A549 (cell line): ENCODE results near the gene GALP. TPM values are rescaled to one million over a fixed set of nuclear protein-coding genes. Genes with fewer than 3 reads are reported as not detected.

ENCODE experiments used
- ATAC-seq, 2 experiments: fragments of 200-7000 bp in 1 of 2; fragments of >200 bp in 1 of 2; cut with Nextera tagmentation in 1 of 2; cut with Tn5 transposase in 1 of 2; 3 replicates each; pipeline versions ENCODE4 v1.8.0 to v1.9.1; 2018 to 2020; ENCODE audit warnings: mild to moderate bottlenecking in 1 of 2, moderate library complexity in 1 of 2
- CTCF ChIA-PET: fragments of 300-600 bp; sonication (Branson Sonifier 250); formaldehyde crosslinking; extraction: SDS; loops from one replicate; lab custom pipeline; 2021; ENCODE audit warnings: antibody characterized with exemption, inconsistent platforms; lab: Yijun Ruan, JAX
- POLR2A ChIA-PET: fragments of 350-600 bp; formaldehyde crosslinking; extraction: SDS; loops from one replicate; lab custom pipeline; 2021; ENCODE audit warnings: antibody characterized with exemption, inconsistent platforms; lab: Yijun Ruan, JAX
- DNase-seq, 2 experiments: peaks; one replicate each; pipeline versions ENCODE4 v3.0.0 to v3.0.0-alpha.2; 2011 to 2016; ENCODE audit warnings: low read depth in 1 of 2, low spot score in 1 of 2
- FAIRE-seq: peaks from 2 replicates; lab custom pipeline; 2011; peaks lifted over from hg19 to GRCh38; lab: Jason Lieb, UNC
- H3K27ac ChIP-seq, 2 experiments: fragments of >200 bp; sonication (Bioruptor Twin); formaldehyde crosslinking; 3 replicates each; pipeline ENCODE4 v1.5.1; 2016 to 2017
- H3K4me1 ChIP-seq: fragments of >200 bp; sonication (Bioruptor Twin); formaldehyde crosslinking; 3 replicates; pipeline ENCODE4 v1.6.1; 2016
- H3K4me2 ChIP-seq: fragments of >200 bp; sonication (Bioruptor Twin); formaldehyde crosslinking; 3 replicates; pipeline ENCODE4 v1.6.1; 2016
- H3K4me3 ChIP-seq: fragments of >200 bp; sonication (Bioruptor Twin); formaldehyde crosslinking; 3 replicates; pipeline ENCODE4 v1.5.1; 2016
- H3K9me3 ChIP-seq: fragments of >200 bp; sonication (Bioruptor Twin); formaldehyde crosslinking; 3 replicates; pipeline ENCODE4 v1.6.1; 2016
- BCL3 ChIP-seq: fragments of >200 bp; sonication (Bioruptor Twin); formaldehyde crosslinking; IDR thresholded peaks from 3 replicates; pipeline ENCODE4 v1.6.1; 2016
- E2F6 ChIP-seq: IDR thresholded peaks from 2 replicates; pipeline ENCODE4 v1.6.1; 2012; ENCODE audit warnings: low read depth, borderline replicate concordance
- EHMT2 ChIP-seq: fragments of 200-600 bp; sonication (generic); IDR thresholded peaks from 2 replicates; pipeline ENCODE4 v1.6.1; 2016; ENCODE audit warnings: antibody characterized with exemption, low read depth, mild to moderate bottlenecking, moderate library complexity
- EP300 ChIP-seq, 2 experiments: fragments of >200 bp; sonication (Bioruptor Twin); formaldehyde crosslinking; IDR thresholded peaks; 2 replicates in 1 of 2; 3 replicates in 1 of 2; pipeline ENCODE4 v1.6.1; 2016 to 2017
- ESRRA ChIP-seq: fragments of 150-350 bp; IDR thresholded peaks from 2 replicates; pipeline ENCODE4 v1.6.1; 2014; ENCODE audit warnings: mild to moderate bottlenecking, low read length, borderline replicate concordance
- FOSB ChIP-seq: fragments of 250-450 bp; sonication (Bioruptor Pico); IDR thresholded peaks from 2 replicates; pipeline ENCODE4 v1.5.0; 2020; ENCODE audit warnings: mild to moderate bottlenecking, moderate library complexity
- FOSL2 ChIP-seq, 2 experiments: fragments of 450-650 bp in 1 of 2; fragments of >200 bp in 1 of 2; sonication (Bioruptor Twin) in 1 of 2; formaldehyde crosslinking; IDR thresholded peaks; 2 replicates each; pipeline versions ENCODE4 v1.5.0 to v1.6.1; 2016 to 2020; ENCODE audit warnings: mild to moderate bottlenecking in 1 of 2, moderate library complexity in 1 of 2
- HDAC2 ChIP-seq: fragments of 200-600 bp; sonication (generic); IDR thresholded peaks from 2 replicates; pipeline ENCODE4 v1.6.1; 2016
- HEYL ChIP-seq: fragments of 250-450 bp; sonication (Bioruptor Pico); IDR thresholded peaks from 2 replicates; pipeline ENCODE4 v1.8.0; 2021; ENCODE audit warnings: mild to moderate bottlenecking, moderate library complexity
- HOXA7 ChIP-seq: fragments of 250-450 bp; sonication (Bioruptor Pico); IDR thresholded peaks from 2 replicates; pipeline ENCODE4 v1.5.0; 2020; ENCODE audit warnings: mild to moderate bottlenecking, moderate library complexity
- JUN ChIP-seq, 2 experiments: fragments of >200 bp; sonication (Bioruptor Twin); formaldehyde crosslinking; IDR thresholded peaks; 2 replicates in 1 of 2; 3 replicates in 1 of 2; pipeline ENCODE4 v1.6.1; 2016 to 2017
- KDM1A ChIP-seq: fragments of 200-600 bp; sonication (generic); IDR thresholded peaks from 2 replicates; pipeline ENCODE4 v1.6.1; 2016; ENCODE audit warnings: low read depth, mild to moderate bottlenecking
- MAFK ChIP-seq: fragments of 450-650 bp; IDR thresholded peaks from 2 replicates; pipeline ENCODE4 v1.6.1; 2014; ENCODE audit not compliant: partially characterized antibody
- MAZ ChIP-seq: fragments of 150-350 bp; IDR thresholded peaks from 2 replicates; pipeline ENCODE4 v1.6.1; 2014; ENCODE audit warnings: antibody characterized with exemption, low read depth, low read length, borderline replicate concordance
- NPAS2 ChIP-seq: fragments of 250-450 bp; sonication (Bioruptor Pico); IDR thresholded peaks from 2 replicates; pipeline ENCODE4 v1.8.0; 2022; ENCODE audit warnings: mild to moderate bottlenecking, moderate library complexity, borderline replicate concordance
- NR3C1 ChIP-seq: fragments of >200 bp; sonication (Bioruptor Twin); formaldehyde crosslinking; IDR thresholded peaks from 3 replicates; pipeline ENCODE4 v1.6.1; 2017
- PHF8 ChIP-seq: fragments of 200-600 bp; sonication (generic); IDR thresholded peaks from 2 replicates; pipeline ENCODE4 v1.6.1; 2016; ENCODE audit warnings: low read depth, mild to moderate bottlenecking, antibody characterized with exemption, moderate library complexity, borderline replicate concordance
- RARB ChIP-seq: fragments of 250-450 bp; sonication (Bioruptor Pico); IDR thresholded peaks from 2 replicates; pipeline ENCODE4 v1.8.0; 2021; ENCODE audit warnings: mild to moderate bottlenecking, moderate library complexity
- SREBF2 ChIP-seq: fragments of 450-650 bp; IDR thresholded peaks from 2 replicates; pipeline ENCODE4 v1.6.1; 2014; ENCODE audit warnings: mild to moderate bottlenecking, moderate library complexity
- ZC3H11A ChIP-seq: fragments of 450-650 bp; IDR thresholded peaks from 2 replicates; pipeline ENCODE4 v1.6.1; 2014; ENCODE audit warnings: antibody characterized with exemption, mild to moderate bottlenecking
- ZNF302 ChIP-seq: fragments of 250-450 bp; sonication (Bioruptor Pico); IDR thresholded peaks from 2 replicates; pipeline ENCODE4 v1.9.0; 2021; ENCODE audit warnings: inconsistent platforms, mild to moderate bottlenecking, moderate library complexity
- ZSCAN20 ChIP-seq: fragments of 250-450 bp; sonication (Bioruptor Pico); IDR thresholded peaks from 2 replicates; pipeline ENCODE4 v1.8.0; 2022; ENCODE audit warnings: mild to moderate bottlenecking, moderate library complexity
- WGBS: methylation state at CpG from one replicate; pipeline ENCODE4 v1.1.6; 2017; ENCODE audit errors: missing lambda C conversion rate; 5-methylcytosine and 5-hydroxymethylcytosine counted together
- polyA plus RNA-seq, 4 experiments: library from polyadenylated mRNA; depleted of rRNA in 3 of 4; stranded (reverse); fragments of >200 nt; fragmentation: RNase III in 1 of 4; extraction: RNeasy Plus Mini Kit Qiagen cat#74134 plus additional on column Dnase treatment in 1 of 4; gene quantifications; 2 replicates in 3 of 4; 3 replicates in 1 of 4; pipeline ENCODE4 v1.2.3, GENCODE V29; 2011 to 2017
- TF ChIP-seq, protein P1 (sequence below): fragments of 450-650 bp; IDR thresholded peaks from 2 replicates; pipeline ENCODE4 v1.6.1; 2014; ENCODE audit warnings: antibody characterized with exemption

Gene GALP
- polyA plus RNA-seq, 2 of the 4 experiments (the other 2 are of a cell fraction), result not detected

GRCh38 chr19:56131651-56132050 is 44.2 kb upstream of the GALP start:
- ChIA-PET CTCF (interaction anchor here (1.3 to 1.5 kb wide), 2 partner anchors 23 to 35 kb away, joined by 3 read pairs; no protein-coding TSS in a partner anchor), POLR2A (interaction anchor here (1.0 kb wide), 1 partner anchor 10 kb away, joined by 4 read pairs; the partner anchor contains the start of gene ZNF787)
- Histone ChIP-seq H3K4me1 (0 out of 3 replicates have a peak, but pooled peaks cover 5% of the 10 kb centered on the region), H3K27ac (no peak overlapping the region), H3K9me3 (no peaks in the 10 kb centered on the region), H3K4me2 (no peak overlapping the region), H3K4me3 (no peak overlapping the region)
- no peak for FAIRE-seq
- TF ChIP-seq EP300 (IDR thresholded peaks at IDR 0.05) (no peak), MAFK (no peak), RARB (CRISPR knock-in tag) (no peak), JUN (IDR thresholded peaks at IDR 0.05) (no peak), NPAS2 (CRISPR knock-in tag) (no peak), ZC3H11A (no peak), SREBF2 (no peak), BCL3 (no peak), HEYL (no peak), ZSCAN20 (CRISPR knock-in tag) (no peak), ESRRA (no peak), KDM1A (no peak), NR3C1 (no peak), ZNF302 (CRISPR knock-in tag) (no peak), E2F6 (no peak)
- TF ChIP-seq, protein P1, sequence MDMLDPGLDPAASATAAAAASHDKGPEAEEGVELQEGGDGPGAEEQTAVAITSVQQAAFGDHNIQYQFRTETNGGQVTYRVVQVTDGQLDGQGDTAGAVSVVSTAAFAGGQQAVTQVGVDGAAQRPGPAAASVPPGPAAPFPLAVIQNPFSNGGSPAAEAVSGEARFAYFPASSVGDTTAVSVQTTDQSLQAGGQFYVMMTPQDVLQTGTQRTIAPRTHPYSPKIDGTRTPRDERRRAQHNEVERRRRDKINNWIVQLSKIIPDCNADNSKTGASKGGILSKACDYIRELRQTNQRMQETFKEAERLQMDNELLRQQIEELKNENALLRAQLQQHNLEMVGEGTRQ, result no peak
- WGBS, result 82% methylated on average over 8 of the region's 8 CpGs
- ATAC-seq, result no peak
- DNase-seq, result no peak

DNA sequence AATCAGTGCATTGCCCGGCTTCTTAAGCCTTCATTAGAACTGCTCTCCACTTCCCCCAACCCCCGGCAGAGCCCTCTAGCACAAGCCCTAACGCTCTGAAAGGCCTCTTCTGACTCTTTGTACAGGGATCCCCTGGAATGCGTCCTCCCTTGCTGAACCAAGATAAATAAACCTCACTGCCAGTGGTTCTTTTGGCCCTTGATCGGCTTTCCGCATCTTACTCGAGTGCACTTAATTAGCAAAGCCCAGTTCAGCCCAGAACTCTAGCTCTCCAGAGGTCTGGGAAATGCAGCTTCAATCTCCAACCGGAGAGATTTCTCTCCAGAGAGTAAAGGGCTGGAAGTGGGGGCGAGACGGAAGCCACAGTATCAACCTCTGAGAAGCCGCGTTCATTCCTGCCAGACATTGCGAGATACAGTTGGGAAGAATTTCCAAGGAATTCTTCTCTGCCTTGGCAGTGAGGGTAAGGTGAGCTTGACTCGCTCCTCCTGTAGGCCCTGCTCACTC is 43.4 kb upstream of the GALP start:
- Histone ChIP-seq H3K27ac (no peak overlapping the region), H3K4me1 (peaks cover 5% of the 10 kb centered on the region; the same call in 2 of the 3 replicates), H3K4me2 (no peak overlapping the region), H3K4me3 (no peak overlapping the region), H3K9me3 (no peaks in the 10 kb centered on the region)
- TF ChIP-seq PHF8 (no peak), MAZ (no peak), FOSL2 (IDR thresholded peaks at IDR 0.05) (no peak), FOSL2 (CRISPR knock-in tag; IDR thresholded peaks at IDR 0.05) (no peak), FOSB (CRISPR knock-in tag) (no peak), HOXA7 (CRISPR knock-in tag) (no peak), BCL3 (no peak), ZSCAN20 (CRISPR knock-in tag) (no peak), HDAC2 (no peak), EHMT2 (no peak), ZC3H11A (no peak)
- CTCF ChIA-PET, result interaction anchor here (0.6 to 2.3 kb wide), 4 partner anchors 10 to 1081 kb away, joined by 3 to 6 read pairs (median 3); no protein-coding TSS in a partner anchor
- POLR2A ChIA-PET, result interaction anchor here (1.0 kb wide), 1 partner anchor 11 kb away, joined by 4 read pairs; the partner anchor contains the start of gene ZNF787
- FAIRE-seq (no peak), DNase-seq (no peak), ATAC-seq (no peak)
- 69% methylated on average over 14 of the region's 14 CpGs for WGBS
